Peyer's patch (tissue), 4 donors: ENCODE results near the gene KDR.

Source experiments
- CTCF ChIP-seq, 6 experiments: fragments of 450-650 bp in 4 of 6; fragments of 200-600 bp in 2 of 6; sonication (generic) in 1 of 6; IDR thresholded peaks; one replicate each; pipeline ENCODE4 v1.5.1; 2017 to 2019; ENCODE audit warnings: antibody characterized with exemption in 6 of 6, mild to moderate bottlenecking in 3 of 6, moderate library complexity in 1 of 6
- POLR2A ChIP-seq, 2 donors: fragments of 450-650 bp; IDR thresholded peaks; one replicate each; pipeline ENCODE4 v1.5.1; 2017; ENCODE audit warnings: antibody characterized with exemption in 2 of 2, mild to moderate bottlenecking in 2 of 2, moderate library complexity in 2 of 2

GRCh38 chr4:55032788-55033187 is 92.6 kb downstream of the KDR start:
- TF ChIP-seq CTCF (IDR thresholded peaks at IDR 0.05) (no peak), POLR2A (IDR thresholded peaks at IDR 0.05) (no peak)
